T-cell (primary cell): ENCODE data around the gene ZFAND3. TPM values are rescaled to one million over a fixed set of nuclear protein-coding genes. Genes with fewer than 3 reads are reported as not detected.
A peak's percentile ranks its signal among the peaks of the same experiment; 100 is the strongest.

Experiments used
- ATAC-seq, 4 experiments: fragments of 200-7000 bp in 3 of 4; fragments of 150-1000 bp in 1 of 4; cut with Tn5 transposase; replicated peaks in 1 of 4; 1 replicate in 3 of 4; 2 replicates in 1 of 4; pipeline ENCODE4 v1.10.0; 2021; ENCODE audit warnings: moderate library complexity in 3 of 4, mild to moderate bottlenecking in 2 of 4, moderate number of reproducible peaks in 1 of 4
- CTCF ChIA-PET, 2 donors: fragments of 300-600 bp; sonication (Branson Sonifier 250); formaldehyde crosslinking; loops; one replicate each; lab custom pipeline; 2022; ENCODE audit warnings: antibody characterized with exemption in 2 of 2; lab: Charles Lee
- POLR2A ChIA-PET, 2 donors: fragments of 300-600 bp; sonication (Branson Sonifier 250); formaldehyde crosslinking; loops; one replicate each; lab custom pipeline; 2022; ENCODE audit warnings: antibody characterized with exemption in 2 of 2; lab: Charles Lee
- DNase-seq, 35 experiments: peaks; one replicate each; pipeline versions ENCODE4 v3.0.0 to v3.0.0-alpha.2; 2013 to 2023
- H3K27ac ChIP-seq: one replicate; pipeline ENCODE4 v1.5.1; 2013; ENCODE audit warnings: low read length
- H3K27me3 ChIP-seq, 2 experiments: replicated peaks in 1 of 2; 1 replicate in 1 of 2; 2 replicates in 1 of 2; pipeline versions ENCODE4 v1.6.1 to v1.7.0; 2013; ENCODE audit warnings: low read length in 1 of 2, mixed read lengths in 1 of 2; ENCODE audit not compliant: control insufficient read depth in 2 of 2, insufficient read depth in 2 of 2; ENCODE audit errors: extremely low read depth in 1 of 2
- H3K36me3 ChIP-seq, 2 donors: 1 replicate in 1 of 2; 2 replicates in 1 of 2; pipeline versions ENCODE4 v1.6.1 to v1.7.0; 2013; ENCODE audit warnings: low read length in 1 of 2; ENCODE audit not compliant: control insufficient read depth in 2 of 2, insufficient read depth in 1 of 2; ENCODE audit errors: extremely low read depth in 1 of 2
- H3K4me1 ChIP-seq, 2 experiments: 1 replicate in 1 of 2; 2 replicates in 1 of 2; pipeline versions ENCODE4 v1.6.1 to v1.7.0; 2013; ENCODE audit warnings: low read length in 2 of 2, mixed read lengths in 1 of 2; ENCODE audit not compliant: insufficient read depth in 2 of 2, control insufficient read depth in 1 of 2; ENCODE audit errors: extremely low read depth in 1 of 2
- H3K4me3 ChIP-seq, 2 donors: 1 replicate in 1 of 2; 2 replicates in 1 of 2; pipeline versions ENCODE4 v1.5.1 to v1.7.0; 2013; ENCODE audit warnings: mild to moderate bottlenecking in 2 of 2, low read length in 1 of 2, moderate library complexity in 1 of 2; ENCODE audit not compliant: control insufficient read depth in 1 of 2; ENCODE audit errors: extremely low read depth in 1 of 2
- H3K9me3 ChIP-seq: 2 replicates; pipeline ENCODE4 v1.7.0; 2013
- H3K27ac Mint-ChIP-seq, 2 donors: one replicate each; pipeline ENCODE4 v1.8.0; 2020 to 2021; ENCODE audit warnings: mild to moderate bottlenecking in 2 of 2, mixed read lengths in 2 of 2
- H3K27me3 Mint-ChIP-seq, 2 donors: one replicate each; pipeline ENCODE4 v1.8.0; 2021 to 2022; ENCODE audit warnings: mixed read lengths in 2 of 2
- H3K36me3 Mint-ChIP-seq: one replicate; pipeline ENCODE4 v1.8.0; 2021; ENCODE audit warnings: mixed read lengths
- H3K4me1 Mint-ChIP-seq, 3 donors: one replicate each; pipeline ENCODE4 v1.8.0; 2020 to 2022; ENCODE audit warnings: mixed read lengths in 3 of 3, mild to moderate bottlenecking in 1 of 3
- H3K4me3 Mint-ChIP-seq, 3 donors: one replicate each; pipeline ENCODE4 v1.8.0; 2020 to 2022; ENCODE audit warnings: mild to moderate bottlenecking in 3 of 3, mixed read lengths in 3 of 3, moderate library complexity in 3 of 3
- H3K9me3 Mint-ChIP-seq, 3 donors: one replicate each; pipeline ENCODE4 v1.8.0; 2020 to 2022; ENCODE audit warnings: mixed read lengths in 3 of 3
- WGBS: methylation state at CpG from one replicate; pipeline ENCODE4 v1.1.5; 2013; ENCODE audit warnings: missing lambda C conversion rate; ENCODE audit not compliant: insufficient coverage; 5-methylcytosine and 5-hydroxymethylcytosine counted together
- total RNA-seq, 35 experiments: library from RNA in 6 of 35; stranded (reverse) in 6 of 35; fragments of 120-200 nt in 1 of 35; gene quantifications; one replicate each; pipeline versions ENCODE4 v1.2.1 to v1.2.4 and lab custom pipeline; 2013 to 2026

Gene ZFAND3
- total RNA-seq, 5 donors from 2014 or later (not counting 1 experiment from before 2014, with no cell fraction given), result 35.6 to 59.3 (median 36.4) TPM

DNA sequence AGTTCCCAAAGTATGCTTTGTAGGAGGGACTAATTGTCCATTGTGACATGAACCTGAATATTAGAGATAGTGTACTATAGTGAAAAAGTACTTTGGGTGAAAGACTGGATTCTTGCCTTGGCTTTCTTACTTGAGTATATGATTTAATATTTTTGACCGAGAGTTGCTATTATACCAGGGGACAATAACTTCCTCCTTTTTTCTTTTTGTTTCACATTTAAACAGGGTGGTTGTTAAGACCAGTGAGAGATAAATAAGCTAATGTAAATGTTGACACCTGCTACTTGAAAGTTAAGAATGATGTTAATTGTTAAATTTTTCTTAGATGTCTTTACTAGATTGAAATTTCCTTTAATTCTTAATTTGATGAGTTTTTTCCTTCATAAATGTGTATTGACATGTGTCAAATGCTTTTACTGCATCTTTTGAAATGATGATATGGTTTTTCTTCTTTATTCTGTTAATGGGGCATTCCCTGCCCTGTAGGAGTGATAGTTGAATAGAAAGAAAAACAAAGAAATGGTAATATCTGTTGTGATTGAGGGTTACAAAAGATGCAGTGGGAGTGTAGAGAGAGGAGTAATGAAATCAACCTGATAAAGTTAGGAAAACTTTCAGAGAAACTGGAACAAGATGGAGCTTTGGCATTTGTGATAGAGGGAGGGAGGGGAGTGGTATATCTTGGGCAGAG is 48.4 kb downstream of the ZFAND3 start:
- H3K9me3 Mint-ChIP-seq, result peaks cover 6 to 17% (median 10%) of the 10 kb centered on the region in 3 donors
- ChIA-PET POLR2A (no interaction called here), CTCF (interaction anchor here in 1 of 2 donors (0.5 kb wide), 1 partner anchor 115 kb away, joined by 3 read pairs; no protein-coding TSS in a partner anchor)
- peaks cover 30% of the 10 kb centered on the region for H3K36me3 Mint-ChIP-seq
- peaks cover 6 to 14% of the 10 kb centered on the region in 2 experiments for H3K4me1 ChIP-seq
- H3K27me3 Mint-ChIP-seq, result no peaks in the 10 kb centered on the region
- peaks cover 9% of the 10 kb centered on the region for H3K9me3 ChIP-seq
- no peaks in the 10 kb centered on the region for H3K27me3 ChIP-seq
- H3K4me3 Mint-ChIP-seq, result no peak overlapping the region
- H3K27ac ChIP-seq, result peak overlapping the region; percentile 6
- DNase-seq (no peak), ATAC-seq (no peak)
- H3K27ac Mint-ChIP-seq, result no peak overlapping the region
- H3K36me3 ChIP-seq, result peaks cover 0 to 9% of the 10 kb centered on the region in 2 donors
- H3K4me1 Mint-ChIP-seq, result peaks cover 53 to 73% (median 66%) of the 10 kb centered on the region in 3 donors
- no CpG with 5 or more reads among the region's 1 CpG for whole genome bisulfite sequencing
- H3K4me3 ChIP-seq, result no peak overlapping the region

DNA sequence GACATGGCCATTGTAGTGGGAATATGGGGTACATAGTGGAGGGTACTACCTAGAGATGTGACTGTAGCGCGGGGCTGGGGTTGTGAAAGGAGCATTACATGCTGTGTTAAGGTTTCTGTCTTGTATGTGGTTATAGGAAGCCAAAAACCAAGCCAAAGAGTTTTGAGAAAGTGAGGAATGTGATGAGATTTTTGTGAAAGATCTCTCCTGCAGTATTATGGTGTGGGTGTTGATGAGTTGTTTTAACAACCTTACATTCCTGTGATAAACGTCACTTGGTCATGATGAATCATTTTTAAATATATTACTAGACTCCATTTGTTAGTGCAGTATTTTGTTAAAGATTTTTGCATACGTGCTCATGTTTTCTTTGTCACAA is 48.9 kb downstream of the ZFAND3 start:
- Mint-ChIP-seq H3K4me1 (peaks cover 58 to 71% (median 65%) of the 10 kb centered on the region in 3 donors), H3K9me3 (peaks cover 6 to 17% (median 10%) of the 10 kb centered on the region in 3 donors), H3K27ac (no peak overlapping the region), H3K36me3 (peaks cover 29% of the 10 kb centered on the region), H3K4me3 (no peak overlapping the region), H3K27me3 (no peaks in the 10 kb centered on the region)
- ChIA-PET CTCF (no interaction called here), POLR2A (no interaction called here)
- H3K4me3 ChIP-seq, result no peak overlapping the region
- peak overlapping the region; percentile 6 for H3K27ac ChIP-seq
- H3K9me3 ChIP-seq, result peaks cover 9% of the 10 kb centered on the region
- DNase-seq (no peak), ATAC-seq (no peak)
- H3K4me1 ChIP-seq, result peaks cover 6 to 14% of the 10 kb centered on the region in 2 experiments
- no peaks in the 10 kb centered on the region for H3K27me3 ChIP-seq
- peaks cover 0 to 5% of the 10 kb centered on the region in 2 donors for H3K36me3 ChIP-seq
- 81% methylated on average over 2 of the region's 4 CpGs for WGBS

DNA sequence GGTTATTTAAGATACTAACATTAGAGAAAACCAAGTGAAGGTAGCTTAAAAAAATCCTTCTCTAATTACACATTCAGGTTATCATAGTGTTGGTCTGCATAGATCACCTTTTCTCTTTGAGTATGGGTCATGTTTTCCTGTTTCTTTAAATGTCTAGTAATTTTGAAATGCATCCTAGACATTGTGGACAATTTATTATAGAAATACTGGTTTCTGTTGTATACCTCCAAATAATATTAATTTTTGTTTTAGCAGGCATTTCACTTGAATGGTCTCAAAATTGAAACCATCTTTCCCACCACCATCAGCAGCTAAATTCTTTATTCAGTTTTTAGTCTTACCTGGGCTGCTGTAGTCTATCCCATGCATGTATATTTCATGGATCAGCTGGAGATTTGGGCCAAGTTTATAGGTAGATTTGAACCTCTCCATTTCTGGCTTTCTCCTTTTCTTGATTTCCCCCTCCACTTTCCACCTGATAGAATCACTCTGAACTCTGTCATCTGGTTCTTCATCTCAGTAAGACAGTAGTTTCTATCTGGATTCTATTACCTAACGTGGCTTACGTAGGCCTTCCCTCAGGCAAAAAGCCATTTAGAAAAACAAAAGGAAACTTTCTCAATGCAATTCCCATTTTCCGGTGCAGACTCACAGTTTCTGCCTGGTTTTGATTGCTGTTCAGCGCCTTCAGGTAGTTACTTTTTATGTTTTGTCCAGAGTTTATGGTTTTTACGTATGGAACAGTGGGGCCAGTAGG is 52.3 kb downstream of the ZFAND3 start:
- peaks cover 0 to 7% of the 10 kb centered on the region in 2 donors for H3K36me3 ChIP-seq
- ATAC-seq (no peak), DNase-seq (no peak)
- ChIA-PET POLR2A (no interaction called here), CTCF (no interaction called here)
- H3K4me1 ChIP-seq, result peaks cover 4 to 9% of the 10 kb centered on the region in 2 experiments
- peaks cover 9% of the 10 kb centered on the region for H3K9me3 ChIP-seq
- Mint-ChIP-seq H3K36me3 (peaks cover 33% of the 10 kb centered on the region), H3K27me3 (no peaks in the 10 kb centered on the region), H3K4me1 (peaks cover 58 to 68% (median 61%) of the 10 kb centered on the region in 3 donors), H3K9me3 (peaks cover 6 to 17% (median 10%) of the 10 kb centered on the region in 3 donors), H3K27ac (no peak overlapping the region), H3K4me3 (no peak overlapping the region)
- no peak overlapping the region for H3K27ac ChIP-seq
- no peaks in the 10 kb centered on the region for H3K27me3 ChIP-seq
- 100% methylated on average over 1 of the region's 5 CpGs for WGBS
- no peak overlapping the region for H3K4me3 ChIP-seq

DNA sequence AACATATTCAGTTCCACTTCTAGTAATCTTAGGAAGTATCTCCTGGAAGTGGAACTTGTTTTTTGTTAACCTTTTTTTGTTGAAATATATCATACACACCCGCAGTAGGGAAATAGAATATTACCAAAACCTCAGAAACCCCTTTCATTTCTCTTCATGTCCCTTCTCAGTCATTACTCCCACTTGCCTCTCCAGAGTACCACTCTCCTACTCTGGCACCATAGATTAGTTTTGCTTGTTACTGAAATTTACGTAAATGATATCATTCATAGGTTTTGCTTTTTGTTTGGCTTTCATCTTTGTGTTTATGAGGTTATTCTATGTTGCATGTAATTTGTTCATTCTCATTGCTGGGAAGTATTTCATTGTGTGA is 52.8 kb downstream of the ZFAND3 start:
- Histone ChIP-seq H3K27ac (no peak overlapping the region), H3K9me3 (peaks cover 9% of the 10 kb centered on the region), H3K4me1 (peaks cover 4 to 9% of the 10 kb centered on the region in 2 experiments), H3K36me3 (peaks cover 0 to 7% of the 10 kb centered on the region in 2 donors), H3K27me3 (no peaks in the 10 kb centered on the region), H3K4me3 (no peak overlapping the region)
- CTCF ChIA-PET, result no interaction called here
- H3K27ac Mint-ChIP-seq, result no peak overlapping the region
- H3K9me3 Mint-ChIP-seq, result peaks cover 6 to 17% (median 10%) of the 10 kb centered on the region in 3 donors
- DNase-seq (no peak), ATAC-seq (no peak)
- no peak overlapping the region for H3K4me3 Mint-ChIP-seq
- H3K4me1 Mint-ChIP-seq, result peaks cover 59 to 68% (median 61%) of the 10 kb centered on the region in 3 donors
- POLR2A ChIA-PET, result no interaction called here
- no CpG with 5 or more reads among the region's 2 CpGs for WGBS
- H3K27me3 Mint-ChIP-seq, result no peaks in the 10 kb centered on the region
- H3K36me3 Mint-ChIP-seq, result peaks cover 33% of the 10 kb centered on the region

DNA sequence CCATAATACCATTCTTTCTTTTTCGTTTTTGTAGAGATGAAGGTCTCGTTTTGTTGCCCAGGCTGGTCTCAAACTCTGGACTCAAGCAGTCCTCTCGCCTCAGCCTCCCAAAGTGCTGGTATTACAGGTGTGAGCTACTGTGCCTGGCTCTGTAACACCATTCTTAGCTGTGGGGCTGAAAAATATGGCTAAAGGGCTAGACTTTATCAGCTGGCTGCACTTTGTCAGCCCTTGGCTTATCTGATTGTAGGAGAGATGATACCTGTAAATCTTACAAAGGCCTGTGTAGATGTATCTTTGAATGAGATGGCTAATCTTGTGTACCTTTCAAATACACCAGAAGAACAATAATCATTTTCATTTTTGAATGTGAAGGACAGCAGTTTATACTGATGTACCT is 55.2 kb downstream of the ZFAND3 start:
- ChIA-PET CTCF (no interaction called here), POLR2A (interaction anchor here in 1 of 2 donors (0.6 kb wide), 1 partner anchor 259 kb away, joined by 4 read pairs; no protein-coding TSS in a partner anchor)
- H3K4me3 ChIP-seq, result no peak overlapping the region
- Mint-ChIP-seq H3K27me3 (no peaks in the 10 kb centered on the region), H3K27ac (no peak overlapping the region), H3K4me1 (peaks cover 67 to 74% (median 67%) of the 10 kb centered on the region in 3 donors), H3K9me3 (peaks cover 6 to 17% (median 10%) of the 10 kb centered on the region in 3 donors), H3K36me3 (peaks cover 35% of the 10 kb centered on the region), H3K4me3 (no peak overlapping the region)
- DNase-seq (no peak), ATAC-seq (no peak)
- peaks cover 0 to 7% of the 10 kb centered on the region in 2 donors for H3K36me3 ChIP-seq
- H3K9me3 ChIP-seq, result peaks cover 9% of the 10 kb centered on the region
- H3K4me1 ChIP-seq, result peaks cover 0 to 4% of the 10 kb centered on the region in 2 experiments
- H3K27me3 ChIP-seq, result no peaks in the 10 kb centered on the region
- H3K27ac ChIP-seq, result no peak overlapping the region
- 100% methylated on average over 1 of the region's 3 CpGs for WGBS

DNA sequence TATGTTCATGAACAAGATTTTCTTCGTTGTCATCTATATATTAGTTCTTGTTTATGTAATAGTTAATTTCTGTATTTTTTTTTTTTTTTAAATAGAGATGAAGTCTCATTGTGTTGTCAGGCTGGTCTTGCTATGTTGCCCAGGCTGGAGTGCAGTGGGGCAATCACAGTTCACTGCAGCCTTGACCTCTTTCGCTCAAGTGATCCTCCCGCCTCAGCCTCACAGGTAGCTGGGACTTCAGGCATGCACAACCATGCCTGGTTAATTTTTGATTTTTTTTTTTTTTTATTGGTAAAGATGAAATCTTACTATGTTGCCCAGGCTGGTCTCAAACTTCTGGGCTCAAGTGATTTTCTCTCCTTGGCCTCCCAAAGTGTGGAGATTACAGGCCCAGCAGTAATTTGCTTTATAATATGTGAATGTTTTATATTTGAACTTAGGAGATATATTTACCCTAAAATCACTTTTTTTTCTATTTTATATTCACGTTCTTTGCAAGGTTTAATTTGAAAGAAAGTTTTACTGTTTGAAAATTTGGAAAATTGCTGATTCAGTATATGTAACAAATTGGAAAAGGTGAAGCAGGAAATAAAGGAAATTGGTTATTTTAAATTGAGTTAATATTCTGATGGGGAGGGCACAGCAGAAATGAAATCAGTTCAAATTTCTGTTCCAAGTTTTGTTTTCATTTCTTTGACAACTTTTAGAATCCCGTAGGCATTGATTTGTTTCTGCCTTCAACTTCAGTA is 56.2 kb downstream of the ZFAND3 start:
- ChIA-PET CTCF (no interaction called here), POLR2A (no interaction called here)
- Histone ChIP-seq H3K4me1 (peaks cover 0 to 4% of the 10 kb centered on the region in 2 experiments), H3K36me3 (peaks cover 0 to 7% of the 10 kb centered on the region in 2 donors), H3K27ac (no peak overlapping the region), H3K9me3 (peaks cover 6% of the 10 kb centered on the region), H3K4me3 (no peak overlapping the region), H3K27me3 (no peaks in the 10 kb centered on the region)
- Mint-ChIP-seq H3K27ac (no peak overlapping the region), H3K36me3 (peaks cover 35% of the 10 kb centered on the region), H3K4me3 (no peak overlapping the region), H3K27me3 (no peaks in the 10 kb centered on the region), H3K4me1 (peaks cover 74 to 78% (median 76%) of the 10 kb centered on the region in 3 donors), H3K9me3 (peaks cover 6 to 16% (median 10%) of the 10 kb centered on the region in 3 donors)
- WGBS, result no CpG with 5 or more reads among the region's 5 CpGs
- DNase-seq (no peak), ATAC-seq (no peak)
